BE2C (cell line): ENCODE data around the gene SNX5.
A peak's percentile ranks its signal among the peaks of the same experiment; 100 is the strongest.

Source experiments
- DNase-seq: peaks from one replicate; pipeline ENCODE4 v3.0.0-alpha.2; 2020
- H3K27me3 ChIP-seq: fragments of 250-450 bp; sonication (Bioruptor Pico); 2 replicates; pipeline ENCODE4 v1.5.1; 2020; ENCODE audit warnings: mild to moderate bottlenecking
- H3K36me3 ChIP-seq: fragments of 250-450 bp; sonication (Bioruptor Pico); 2 replicates; pipeline ENCODE4 v1.5.1; 2020; ENCODE audit warnings: mild to moderate bottlenecking
- H3K4me1 ChIP-seq: fragments of 250-450 bp; sonication (Bioruptor Pico); 2 replicates; pipeline ENCODE4 v1.5.1; 2020
- H3K4me3 ChIP-seq: 2 replicates; pipeline ENCODE4 v1.5.1; 2011; ENCODE audit warnings: low read depth, low read length
- H3K9me3 ChIP-seq: fragments of 250-450 bp; sonication (Bioruptor Pico); 2 replicates; pipeline ENCODE4 v1.5.1; 2020
- TF ChIP-seq, protein P1 (sequence below): IDR thresholded peaks from 2 replicates; pipeline ENCODE4 v1.5.1; 2012; ENCODE audit warnings: mild to moderate bottlenecking, low read depth, low read length

The SNX5 gene

DNA sequence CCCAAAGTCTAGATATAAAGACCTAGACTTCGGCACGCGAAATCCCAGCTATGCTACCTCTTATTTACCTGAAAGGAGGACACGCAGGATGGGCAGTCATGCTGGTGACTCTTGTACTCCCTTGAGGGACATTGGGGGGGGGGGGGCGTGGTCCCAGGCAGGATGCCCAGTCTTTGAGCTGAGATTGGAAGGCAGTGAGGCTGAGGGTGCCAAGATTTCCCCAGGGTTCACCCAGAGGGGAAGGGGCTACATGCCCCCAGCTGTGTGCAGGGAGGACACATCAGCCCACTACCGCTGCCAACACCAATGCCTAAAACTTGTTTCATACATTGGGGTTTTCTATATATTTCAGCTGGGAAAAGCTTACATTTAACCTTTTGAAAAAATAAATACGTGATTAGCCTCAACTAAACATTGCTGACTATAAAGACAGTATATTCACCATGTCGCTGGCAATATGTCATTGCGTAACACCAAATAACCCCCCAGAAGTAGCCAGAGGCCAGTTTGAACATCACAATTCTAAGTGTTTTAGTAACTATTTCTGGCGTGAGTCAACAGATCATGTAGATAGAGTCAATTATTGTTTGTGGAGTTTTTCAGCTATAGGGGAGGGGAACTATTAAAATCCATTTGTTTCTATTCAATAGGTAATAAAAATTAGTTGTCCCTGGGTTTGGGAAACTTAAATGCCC, 21.8 kb upstream of the SNX5 start:
- Histone ChIP-seq H3K4me1 (no peaks in the 10 kb centered on the region), H3K36me3 (peaks cover 16% of the 10 kb centered on the region), H3K4me3 (no peak overlapping the region), H3K27me3 (no peaks in the 10 kb centered on the region), H3K9me3 (no peaks in the 10 kb centered on the region)
- no peak for DNase-seq
- TF ChIP-seq, protein P1, sequence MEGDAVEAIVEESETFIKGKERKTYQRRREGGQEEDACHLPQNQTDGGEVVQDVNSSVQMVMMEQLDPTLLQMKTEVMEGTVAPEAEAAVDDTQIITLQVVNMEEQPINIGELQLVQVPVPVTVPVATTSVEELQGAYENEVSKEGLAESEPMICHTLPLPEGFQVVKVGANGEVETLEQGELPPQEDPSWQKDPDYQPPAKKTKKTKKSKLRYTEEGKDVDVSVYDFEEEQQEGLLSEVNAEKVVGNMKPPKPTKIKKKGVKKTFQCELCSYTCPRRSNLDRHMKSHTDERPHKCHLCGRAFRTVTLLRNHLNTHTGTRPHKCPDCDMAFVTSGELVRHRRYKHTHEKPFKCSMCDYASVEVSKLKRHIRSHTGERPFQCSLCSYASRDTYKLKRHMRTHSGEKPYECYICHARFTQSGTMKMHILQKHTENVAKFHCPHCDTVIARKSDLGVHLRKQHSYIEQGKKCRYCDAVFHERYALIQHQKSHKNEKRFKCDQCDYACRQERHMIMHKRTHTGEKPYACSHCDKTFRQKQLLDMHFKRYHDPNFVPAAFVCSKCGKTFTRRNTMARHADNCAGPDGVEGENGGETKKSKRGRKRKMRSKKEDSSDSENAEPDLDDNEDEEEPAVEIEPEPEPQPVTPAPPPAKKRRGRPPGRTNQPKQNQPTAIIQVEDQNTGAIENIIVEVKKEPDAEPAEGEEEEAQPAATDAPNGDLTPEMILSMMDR, result no peak

DNA sequence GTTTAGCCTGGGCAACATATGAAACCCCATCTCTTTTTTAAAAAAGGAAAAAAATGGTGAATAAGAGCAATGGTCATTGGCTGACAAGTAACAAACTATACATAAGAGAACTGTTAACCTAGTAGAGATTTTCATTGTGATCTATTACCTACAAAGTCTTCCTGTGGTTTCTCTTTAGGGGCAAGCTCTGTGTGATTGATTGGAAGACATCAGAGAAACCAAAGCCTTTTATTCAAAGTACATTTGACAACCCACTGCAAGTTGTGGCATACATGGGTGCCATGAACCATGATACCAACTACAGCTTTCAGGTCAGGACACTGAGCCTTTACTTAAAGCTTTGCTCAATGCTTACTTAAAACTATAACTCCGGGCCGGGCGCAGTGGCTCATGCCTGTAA, 19.4 kb upstream of the SNX5 start:
- Histone ChIP-seq H3K9me3 (no peaks in the 10 kb centered on the region), H3K27me3 (no peaks in the 10 kb centered on the region), H3K4me3 (no peak overlapping the region), H3K36me3 (peaks cover 16% of the 10 kb centered on the region), H3K4me1 (no peaks in the 10 kb centered on the region)
- TF ChIP-seq, protein P1, result no peak
- no peak for DNase-seq

DNA sequence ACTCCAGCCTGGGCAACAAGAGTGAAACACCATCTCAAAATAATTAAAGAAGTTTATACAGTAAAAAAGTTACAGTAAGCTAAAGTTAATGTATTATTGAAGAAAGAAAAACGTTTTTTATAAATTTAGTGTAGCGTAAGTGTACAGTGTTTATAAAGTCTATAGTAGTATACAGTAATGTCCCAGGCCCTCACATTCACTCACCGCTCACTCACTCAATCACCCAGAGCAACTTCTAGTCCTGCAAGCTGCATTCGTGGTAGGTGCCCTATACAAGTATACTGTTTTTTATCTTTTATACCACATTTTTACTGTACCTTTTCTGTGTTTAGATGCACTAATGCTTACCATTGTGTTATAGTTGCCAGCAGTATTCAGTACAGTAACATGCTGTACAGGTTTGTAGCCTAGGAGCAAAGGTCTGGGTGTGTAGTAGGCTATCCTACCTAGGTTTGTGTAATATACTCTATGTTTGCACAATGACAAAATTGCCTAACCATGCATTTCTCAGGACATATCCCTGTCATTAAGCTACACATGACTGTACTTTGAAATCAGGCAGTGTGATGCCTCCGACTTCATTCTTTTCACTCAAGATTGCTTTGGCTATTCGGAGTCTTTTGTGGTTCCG, 16.9 kb upstream of the SNX5 start:
- DNase-seq, result no peak
- TF ChIP-seq, protein P1, result no peak
- Histone ChIP-seq H3K9me3 (no peaks in the 10 kb centered on the region), H3K4me1 (no peaks in the 10 kb centered on the region), H3K4me3 (no peak overlapping the region), H3K36me3 (peaks cover 15% of the 10 kb centered on the region), H3K27me3 (no peaks in the 10 kb centered on the region)

DNA sequence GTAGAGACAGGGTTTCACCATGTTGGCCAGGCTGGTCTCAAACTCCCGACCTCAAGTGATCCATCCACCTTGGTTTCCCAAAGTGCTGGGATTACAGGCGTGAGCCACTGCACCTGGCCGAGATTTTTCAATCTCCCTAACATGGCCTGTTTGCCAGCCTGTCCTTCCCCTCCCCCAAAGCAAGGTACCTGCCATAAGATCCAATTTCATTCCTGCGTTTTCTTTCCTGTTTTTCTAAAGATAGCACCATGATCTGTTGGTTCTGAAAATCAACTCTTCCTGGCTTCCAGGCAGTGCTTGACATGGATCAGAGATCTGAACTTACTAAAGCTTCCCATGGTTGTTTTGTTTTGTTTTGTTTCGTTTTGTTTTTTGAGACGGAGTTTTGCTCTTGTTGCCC, 7.7 kb upstream of the SNX5 start:
- H3K36me3 ChIP-seq, result peaks cover 19% of the 10 kb centered on the region
- TF ChIP-seq, protein P1, result no peak
- DNase-seq, result no peak

DNA sequence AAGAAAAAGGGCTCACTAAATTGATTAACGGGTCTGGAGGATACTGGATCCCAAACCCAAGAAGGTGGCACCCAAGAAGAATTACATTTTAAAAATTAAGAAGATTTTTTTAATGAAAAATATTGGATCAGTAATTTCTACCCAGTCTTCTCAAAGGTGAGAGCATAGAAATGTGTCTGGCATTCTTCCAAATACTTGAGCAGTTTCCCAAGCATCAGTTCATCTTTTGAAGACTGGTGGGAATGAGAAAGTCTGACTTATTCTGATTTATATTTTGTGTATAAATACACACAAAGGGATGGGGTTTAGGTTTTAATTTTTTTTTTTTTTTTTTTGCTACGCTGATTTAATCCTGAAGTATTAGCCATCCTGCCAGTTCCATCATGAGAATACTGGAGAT, 3.5 kb upstream of the SNX5 start:
- no peaks in the 10 kb centered on the region for H3K27me3 ChIP-seq
- H3K4me3 ChIP-seq, result peak overlapping the region; percentile 84
- no peak for DNase-seq
- H3K36me3 ChIP-seq, result peaks cover 22% of the 10 kb centered on the region
- H3K4me1 ChIP-seq, result no peaks in the 10 kb centered on the region
- TF ChIP-seq, protein P1, result no peak
- no peaks in the 10 kb centered on the region for H3K9me3 ChIP-seq

More for the DNA sequence above, 7.7 kb upstream of the SNX5 start:
- H3K4me3 ChIP-seq, result no peak overlapping the region
- H3K9me3 ChIP-seq, result no peaks in the 10 kb centered on the region
- H3K27me3 ChIP-seq, result no peaks in the 10 kb centered on the region
- no peaks in the 10 kb centered on the region for H3K4me1 ChIP-seq
